K562 (cell line): Measurements from ENCODE around the gene PHF21A. TPM values are rescaled to one million over a fixed set of nuclear protein-coding genes. Genes with fewer than 3 reads are reported as not detected.

Experiments used
- CLOCK ChIP-seq: fragments of 250-450 bp; sonication (Bioruptor Pico); IDR thresholded peaks from 2 replicates; pipeline ENCODE4 v1.4.0; 2020; ENCODE audit warnings: mild to moderate bottlenecking, moderate library complexity, borderline replicate concordance
- CREB1 ChIP-seq, 2 experiments: sonication (generic) in 1 of 2; formaldehyde crosslinking in 1 of 2; IDR thresholded peaks; 2 replicates each; pipeline versions ENCODE4 v1.6.1 to v1.8.0; 2012 to 2022; ENCODE audit warnings: inconsistent platforms in 1 of 2, mild to moderate bottlenecking in 1 of 2, missing genetic modification reagents in 1 of 2, moderate library complexity in 1 of 2
- CSDE1 ChIP-seq, 2 experiments: fragments of 450-650 bp; IDR thresholded peaks; 2 replicates each; pipeline ENCODE4 v1.6.1; 2016; ENCODE audit warnings: mild to moderate bottlenecking in 1 of 2
- CXXC5 ChIP-seq: fragments of 250-450 bp; sonication (Bioruptor Pico); IDR thresholded peaks from 2 replicates; pipeline ENCODE4 v1.8.0; 2022; ENCODE audit warnings: inconsistent platforms, mild to moderate bottlenecking, moderate library complexity
- E4F1 ChIP-seq: fragments of 250-450 bp; sonication (Bioruptor Pico); IDR thresholded peaks from 2 replicates; pipeline ENCODE4 v1.5.0; 2021; ENCODE audit warnings: mild to moderate bottlenecking, borderline replicate concordance
- JUNB ChIP-seq: fragments of 450-650 bp; formaldehyde crosslinking; conservative IDR thresholded peaks from 2 replicates; pipeline ENCODE4 v1.4.0; 2020; ENCODE audit warnings: mild to moderate bottlenecking
- MITF ChIP-seq: IDR thresholded peaks from 2 replicates; pipeline ENCODE4 v1.6.1; 2014; ENCODE audit warnings: antibody characterized with exemption
- NCOA1 ChIP-seq: fragments of 450-650 bp; IDR thresholded peaks from 2 replicates; pipeline ENCODE4 v1.6.1; 2016; ENCODE audit warnings: low read depth
- PATZ1 ChIP-seq: fragments of 250-450 bp; sonication (Bioruptor Pico); IDR thresholded peaks from 2 replicates; pipeline ENCODE4 v1.5.0; 2020; ENCODE audit warnings: mild to moderate bottlenecking, borderline replicate concordance
- RBBP5 ChIP-seq: fragments of 200-600 bp; sonication (generic); IDR thresholded peaks from 2 replicates; pipeline ENCODE4 v1.6.1; 2012; ENCODE audit warnings: borderline replicate concordance, mild to moderate bottlenecking, low read length, control low read depth, inconsistent platforms; ENCODE audit not compliant: insufficient read depth, poor library complexity, severe bottlenecking
- RUNX1 ChIP-seq: sonication (generic); IDR thresholded peaks from 2 replicates; pipeline ENCODE4 v1.6.1; 2016; ENCODE audit warnings: antibody characterized with exemption, low read depth
- TCF7L2 ChIP-seq: fragments of 150-350 bp; IDR thresholded peaks from 2 replicates; pipeline ENCODE4 v1.6.1; 2016; ENCODE audit warnings: low read depth, mild to moderate bottlenecking, low read length, moderate library complexity
- polyA plus RNA-seq, 8 experiments: library from polyadenylated mRNA; depleted of rRNA in 4 of 8; stranded (reverse) in 5 of 8; unstranded in 3 of 8; fragments of >200 nt; fragmentation: Nextera tagmentation in 2 of 8; fragmentation: Illumina TruSeq in 1 of 8; extraction: Ambion mirVana in 2 of 8; extraction: Trizol in 1 of 8; gene quantifications; 2 replicates each; pipeline versions ENCODE4 v1.2.1 to v1.2.3, GENCODE V29; 2011 to 2014; ENCODE audit warnings: inconsistent platforms in 1 of 8, missing spikeins in 1 of 8
- total RNA-seq, 7 experiments: library from RNA; depleted of rRNA in 6 of 7; stranded (reverse); fragments of >200 nt in 6 of 7; fragmentation: Illumina TruSeq in 2 of 7; extraction: Trizol in 2 of 7; gene quantifications; 2 replicates each; pipeline versions ENCODE4 v1.2.1 to v1.2.3, GENCODE V29; 2011 to 2021; ENCODE audit warnings: low replicate concordance in 1 of 7

PHF21A gene
- total and polyA plus RNA-seq, 9 of the 15 experiments (the other 6 are each of a cell fraction or from before 2014, with no cell fraction given) = 1.5 to 32.4 (median 10.7) TPM

- TF ChIP-seq CLOCK (CRISPR knock-in tag) (no peak), RBBP5 (peak; percentile 21), PATZ1 (CRISPR knock-in tag) (no peak), TCF7L2 (no peak), NCOA1 (no peak), CXXC5 (CRISPR knock-in tag) (0 out of 2 replicates have a peak, but pooled peaks have one; percentile 19), RUNX1 (no peak), MITF (no peak), JUNB (CRISPR knock-in tag) (no peak), E4F1 (CRISPR knock-in tag) (no peak), CSDE1 (IDR thresholded peaks at IDR 0.05) (no peak), CREB1 (IDR thresholded peaks at IDR 0.05) (no peak; the same call in 1 of the 2 replicates), CREB1 (CRISPR knock-in tag; IDR thresholded peaks at IDR 0.05) (no peak)
Measured at GRCh38 chr11:46106530-46107407, 14.5 kb downstream of the PHF21A start (continued).
